Liver (tissue), 3 donors: ENCODE measurements around the gene WDFY3.

Experiments used
- ATF3 ChIP-seq: IDR thresholded peaks from 2 replicates; pipeline ENCODE4 v1.6.1; 2016; ENCODE audit warnings: antibody characterized with exemption
- CTCF ChIP-seq: fragments of 150-350 bp; IDR thresholded peaks from 2 replicates; pipeline ENCODE4 v1.5.1; 2017; ENCODE audit warnings: improper control_type of control experiment, low read depth, low read length; ENCODE audit not compliant: missing input control
- FOXA2 ChIP-seq: IDR thresholded peaks from 2 replicates; pipeline ENCODE4 v1.6.1; 2016; ENCODE audit warnings: antibody characterized with exemption
- GABPA ChIP-seq, 2 donors: IDR thresholded peaks in 1 of 2; conservative IDR thresholded peaks in 1 of 2; 2 replicates each; pipeline ENCODE4 v1.6.1; 2016; ENCODE audit warnings: antibody characterized with exemption in 2 of 2, mild to moderate bottlenecking in 1 of 2, moderate library complexity in 1 of 2
- HNF4G ChIP-seq: IDR thresholded peaks from 2 replicates; pipeline ENCODE4 v1.6.1; 2016; ENCODE audit warnings: antibody characterized with exemption
- JUND ChIP-seq, 2 donors: IDR thresholded peaks; 2 replicates each; pipeline ENCODE4 v1.6.1; 2016; ENCODE audit warnings: antibody characterized with exemption in 2 of 2
- MAX ChIP-seq: IDR thresholded peaks from 2 replicates; pipeline ENCODE4 v1.6.1; 2016; ENCODE audit warnings: antibody characterized with exemption
- NR2F2 ChIP-seq: IDR thresholded peaks from 2 replicates; pipeline ENCODE4 v1.6.1; 2016; ENCODE audit warnings: antibody characterized with exemption
- REST ChIP-seq: IDR thresholded peaks from 2 replicates; pipeline ENCODE4 v1.6.1; 2016; ENCODE audit warnings: antibody characterized with exemption, mild to moderate bottlenecking
- RXRA ChIP-seq, 2 donors: IDR thresholded peaks; 2 replicates each; pipeline ENCODE4 v1.6.1; 2017 to 2018; ENCODE audit warnings: antibody characterized with exemption in 2 of 2, mild to moderate bottlenecking in 1 of 2
- SP1 ChIP-seq: IDR thresholded peaks from 2 replicates; pipeline ENCODE4 v1.6.1; 2018; ENCODE audit warnings: antibody characterized with exemption, mild to moderate bottlenecking
- YY1 ChIP-seq: IDR thresholded peaks from 2 replicates; pipeline ENCODE4 v1.6.1; 2016; ENCODE audit warnings: antibody characterized with exemption, mild to moderate bottlenecking
- donor health status: healthy.
- donor health status: healthy.

- TF ChIP-seq CTCF: no peak
- no peak for TF ChIP-seq NR2F2
- TF ChIP-seq MAX: no peak
- TF ChIP-seq ATF3: no peak
- TF ChIP-seq YY1: no peak
- TF ChIP-seq SP1: no peak
- no peak for TF ChIP-seq FOXA2
- no peak for TF ChIP-seq REST
- no peak for TF ChIP-seq RXRA (IDR thresholded peaks at IDR 0.05)
- TF ChIP-seq HNF4G: no peak
- TF ChIP-seq JUND (IDR thresholded peaks at IDR 0.05): no peak
- TF ChIP-seq GABPA (IDR thresholded peaks at IDR 0.05 in 1 of 2, conservative IDR thresholded peaks at IDR 0.05 in 1 of 2): no peak
Measured at GRCh38 chr4:84852081-84852480, 114.4 kb downstream of the WDFY3 start.
